HEK293T (cell line): Measurements from ENCODE around the gene TAOK3.

ENCODE experiments used
- ARNT ChIP-seq: fragments of 450-650 bp; IDR thresholded peaks from 2 replicates; pipeline ENCODE4 v1.6.1; 2017; ENCODE audit warnings: mild to moderate bottlenecking
- BHLHE40 ChIP-seq: fragments of 450-650 bp; IDR thresholded peaks from 2 replicates; pipeline ENCODE4 v1.6.1; 2016; ENCODE audit warnings: mild to moderate bottlenecking, moderate library complexity, borderline replicate concordance
- LEF1 ChIP-seq: fragments of 450-650 bp; IDR thresholded peaks from 2 replicates; pipeline ENCODE4 v1.6.1; 2017; ENCODE audit warnings: mild to moderate bottlenecking, borderline replicate concordance
- TARDBP ChIP-seq: fragments of 450-650 bp; IDR thresholded peaks from 2 replicates; pipeline ENCODE4 v1.6.1; 2016
- ZNF384 ChIP-seq: fragments of 450-650 bp; IDR thresholded peaks from 2 replicates; pipeline ENCODE4 v1.6.1; 2016

GRCh38 chr12:118125743-118126118 lies 247.0 kb downstream of the TAOK3 start:
- TF ChIP-seq ZNF384 (no peak), BHLHE40 (no peak), TARDBP (no peak), ARNT (no peak), LEF1 (no peak)
